Measurements from ENCODE around the gene RCAN3. TPM values are rescaled to one million over a fixed set of nuclear protein-coding genes. Genes with fewer than 3 reads are reported as not detected.

RCAN3 gene
- total RNA-seq, 1 experiment from 2014 or later, result 25.6 TPM

GRCh38 chr1:24503059-24503751 lies 569 bp downstream of the RCAN3 start:
- peaks cover 31% of the 10 kb centered on the region for H3K4me1 ChIP-seq (ENCODE audit: insufficient read depth, low read length)
- H3K4me2 ChIP-seq (ENCODE audit: low read length), result peak overlapping the region; percentile 98
- DNase-seq (peak; percentile 42), ATAC-seq (peak; percentile 2; the same call in 1 of the 2 replicates)
- no peaks in the 10 kb centered on the region for H3K27me3 ChIP-seq (ENCODE audit: low read length)
- peak overlapping the region; percentile 78 for H2AFZ ChIP-seq (ENCODE audit: low read length)
- CTCF ChIA-PET, result interaction anchor here (0.8 to 1.0 kb wide), 2 partner anchors 38 to 84 kb away, joined by 3 to 5 read pairs; no protein-coding TSS in a partner anchor
- H3F3A ChIP-seq (ENCODE audit: low read length, unreplicated experiment), result no peaks in the 10 kb centered on the region
- peak overlapping the region; percentile 78 for H3K4me3 ChIP-seq (ENCODE audit: low read length)
- no peaks in the 10 kb centered on the region for H4K20me1 ChIP-seq (ENCODE audit: low read length)
- no peak for TF ChIP-seq CTCF (conservative IDR thresholded peaks at IDR 0.05; ENCODE audit: low read depth, low read length)
- no peak for TF ChIP-seq EZH2phosphoT487 (IDR thresholded peaks at IDR 0.05; ENCODE audit: borderline replicate concordance, low read length)
- TF ChIP-seq EZH2 (IDR thresholded peaks at IDR 0.05; ENCODE audit: low read length, unreplicated experiment), result no peak
- H3K9me2 ChIP-seq (replicated peaks; ENCODE audit: low read length), result no peaks in the 10 kb centered on the region
- peak overlapping the region; percentile 79 for H3K9ac ChIP-seq (ENCODE audit: low read length)
- peaks cover 40% of the 10 kb centered on the region for H3K79me2 ChIP-seq (ENCODE audit: low read length)
- no peaks in the 10 kb centered on the region for H3K36me3 ChIP-seq (ENCODE audit: low read depth, low read length)
- BruUV-seq (replicated peaks), result TSS peak; percentile 38
- no peaks in the 10 kb centered on the region for H3K9me3 ChIP-seq (ENCODE audit: low read length)
- peak overlapping the region; percentile 59 for H3K27ac ChIP-seq (ENCODE audit: low read length)
- POLR2A ChIA-PET (ENCODE audit: unreplicated experiment), result interaction anchor here (0.6 to 1.9 kb wide), 4 partner anchors 12 to 88 kb away, joined by 3 to 7 read pairs (median 4); partner anchors contain the start of gene NIPAL3
- intact Hi-C loops (cut with micrococcal nuclease), result loop anchor here (2.0 to 10.0 kb wide), 3 partner anchors 84 to 132 kb away; no protein-coding TSS in a partner anchor

DNA sequence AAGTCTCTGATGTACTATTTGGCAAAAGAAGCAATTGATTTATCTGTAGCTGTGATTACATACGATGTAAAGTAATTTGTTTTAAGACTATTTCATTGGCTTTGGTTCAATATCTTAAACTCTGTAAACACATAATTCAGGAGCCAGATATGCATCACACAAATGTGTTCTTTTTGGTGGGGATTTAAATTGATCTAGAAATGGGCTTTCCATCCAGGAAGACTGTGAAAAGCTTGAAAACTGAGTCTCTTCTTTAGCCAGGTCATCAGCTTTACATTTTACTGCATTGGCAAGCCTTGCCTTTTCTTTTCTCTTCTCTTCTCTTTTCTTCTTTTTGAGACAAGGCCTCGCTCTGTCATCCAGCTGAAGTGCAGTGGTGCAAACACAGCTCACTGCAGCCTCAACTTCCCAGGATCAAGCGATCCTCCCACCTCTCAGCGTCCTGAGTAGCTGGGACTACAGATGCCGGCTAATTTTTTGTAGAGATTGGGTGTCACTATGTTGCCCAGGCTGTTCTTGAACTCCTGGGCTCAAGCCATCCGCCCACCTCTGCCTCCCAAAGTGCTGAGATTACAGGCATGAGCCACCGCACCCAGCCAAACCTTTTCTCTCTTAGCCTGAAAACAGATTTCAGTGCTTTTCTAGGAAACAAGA lies 1.4 kb downstream of the RCAN3 start:
- H3K4me3 ChIP-seq (ENCODE audit: low read length), result peak overlapping the region; percentile 78
- peak; percentile 5 for DNase-seq
- H3K79me2 ChIP-seq (ENCODE audit: low read length), result peaks cover 40% of the 10 kb centered on the region
- H3K9me3 ChIP-seq (ENCODE audit: low read length), result no peaks in the 10 kb centered on the region
- H3K27me3 ChIP-seq (ENCODE audit: low read length), result no peaks in the 10 kb centered on the region
- intact Hi-C loops (cut with micrococcal nuclease), result loop anchor here (2.0 to 10.0 kb wide), 3 partner anchors 83 to 131 kb away; no protein-coding TSS in a partner anchor
- no TSS peak for BruUV-seq (replicated peaks)
- H3K4me2 ChIP-seq (ENCODE audit: low read length), result peak overlapping the region; percentile 98
- no peaks in the 10 kb centered on the region for H3K9me2 ChIP-seq (replicated peaks; ENCODE audit: low read length)
- peak overlapping the region; percentile 59; the same call in 1 of the 2 replicates for H3K27ac ChIP-seq (ENCODE audit: low read length)
- TF ChIP-seq EZH2phosphoT487 (IDR thresholded peaks at IDR 0.05; ENCODE audit: borderline replicate concordance, low read length) (no peak), EZH2 (IDR thresholded peaks at IDR 0.05; ENCODE audit: low read length, unreplicated experiment) (no peak), CTCF (conservative IDR thresholded peaks at IDR 0.05; ENCODE audit: low read depth, low read length) (no peak)
- no peaks in the 10 kb centered on the region for H3F3A ChIP-seq (ENCODE audit: low read length, unreplicated experiment)
- ChIA-PET CTCF (interaction anchor here (0.8 to 1.0 kb wide), 2 partner anchors 37 to 83 kb away, joined by 3 to 5 read pairs; no protein-coding TSS in a partner anchor), POLR2A (ENCODE audit: unreplicated experiment) (interaction anchor here (0.6 to 1.0 kb wide), 2 partner anchors 89 to 421 kb away, joined by 3 read pairs; partner anchors contain the start of gene NIPAL3)
- H3K36me3 ChIP-seq (ENCODE audit: low read depth, low read length), result no peaks in the 10 kb centered on the region
- no peak for ATAC-seq
- peaks cover 35% of the 10 kb centered on the region for H3K4me1 ChIP-seq (ENCODE audit: insufficient read depth, low read length)
- H4K20me1 ChIP-seq (ENCODE audit: low read length), result no peaks in the 10 kb centered on the region
- peak overlapping the region; percentile 78; the same call in 1 of the 2 replicates for H2AFZ ChIP-seq (ENCODE audit: low read length)
- peak overlapping the region; percentile 79 for H3K9ac ChIP-seq (ENCODE audit: low read length)

Measured in PC-3 (cell line).